ENCODE measurements around the gene BICDL2.

DNA sequence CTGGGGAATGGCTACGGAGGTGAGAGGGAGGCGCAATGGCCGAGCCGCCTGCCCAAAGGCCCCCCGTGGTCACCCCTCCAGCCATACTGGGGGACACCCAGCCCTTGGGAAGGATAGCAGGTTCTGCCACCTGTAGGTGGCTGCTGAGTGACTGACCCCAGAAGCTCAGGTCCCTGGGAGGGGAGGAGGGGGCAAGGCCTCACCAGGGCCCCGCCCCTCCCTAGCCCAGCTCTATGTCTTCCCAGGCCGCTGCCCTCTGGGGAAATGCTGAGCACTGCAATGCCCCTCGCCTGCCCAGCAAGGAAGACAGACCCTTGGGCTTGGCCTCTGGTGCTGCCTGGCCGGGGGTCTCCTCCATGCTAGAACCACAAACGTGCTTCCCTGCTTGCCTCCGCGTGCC, 35.4 kb downstream of the BICDL2 start:
- TF ChIP-seq, protein P1, sequence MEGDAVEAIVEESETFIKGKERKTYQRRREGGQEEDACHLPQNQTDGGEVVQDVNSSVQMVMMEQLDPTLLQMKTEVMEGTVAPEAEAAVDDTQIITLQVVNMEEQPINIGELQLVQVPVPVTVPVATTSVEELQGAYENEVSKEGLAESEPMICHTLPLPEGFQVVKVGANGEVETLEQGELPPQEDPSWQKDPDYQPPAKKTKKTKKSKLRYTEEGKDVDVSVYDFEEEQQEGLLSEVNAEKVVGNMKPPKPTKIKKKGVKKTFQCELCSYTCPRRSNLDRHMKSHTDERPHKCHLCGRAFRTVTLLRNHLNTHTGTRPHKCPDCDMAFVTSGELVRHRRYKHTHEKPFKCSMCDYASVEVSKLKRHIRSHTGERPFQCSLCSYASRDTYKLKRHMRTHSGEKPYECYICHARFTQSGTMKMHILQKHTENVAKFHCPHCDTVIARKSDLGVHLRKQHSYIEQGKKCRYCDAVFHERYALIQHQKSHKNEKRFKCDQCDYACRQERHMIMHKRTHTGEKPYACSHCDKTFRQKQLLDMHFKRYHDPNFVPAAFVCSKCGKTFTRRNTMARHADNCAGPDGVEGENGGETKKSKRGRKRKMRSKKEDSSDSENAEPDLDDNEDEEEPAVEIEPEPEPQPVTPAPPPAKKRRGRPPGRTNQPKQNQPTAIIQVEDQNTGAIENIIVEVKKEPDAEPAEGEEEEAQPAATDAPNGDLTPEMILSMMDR (IDR thresholded peaks at IDR 0.05), result no peak
- no peak for TF ChIP-seq POLR2A (IDR thresholded peaks at IDR 0.05)

Data from body of pancreas (tissue), 4 donors.